GM19193 (cell line): ENCODE data around the gene TPSAB1.

Experiments
- POLR2A ChIP-seq: IDR thresholded peaks from 4 replicates; pipeline ENCODE4 v1.6.1; 2011; ENCODE audit not compliant: insufficient read depth, insufficient read length; ENCODE audit errors: extremely low read depth

Gene TPSAB1

DNA sequence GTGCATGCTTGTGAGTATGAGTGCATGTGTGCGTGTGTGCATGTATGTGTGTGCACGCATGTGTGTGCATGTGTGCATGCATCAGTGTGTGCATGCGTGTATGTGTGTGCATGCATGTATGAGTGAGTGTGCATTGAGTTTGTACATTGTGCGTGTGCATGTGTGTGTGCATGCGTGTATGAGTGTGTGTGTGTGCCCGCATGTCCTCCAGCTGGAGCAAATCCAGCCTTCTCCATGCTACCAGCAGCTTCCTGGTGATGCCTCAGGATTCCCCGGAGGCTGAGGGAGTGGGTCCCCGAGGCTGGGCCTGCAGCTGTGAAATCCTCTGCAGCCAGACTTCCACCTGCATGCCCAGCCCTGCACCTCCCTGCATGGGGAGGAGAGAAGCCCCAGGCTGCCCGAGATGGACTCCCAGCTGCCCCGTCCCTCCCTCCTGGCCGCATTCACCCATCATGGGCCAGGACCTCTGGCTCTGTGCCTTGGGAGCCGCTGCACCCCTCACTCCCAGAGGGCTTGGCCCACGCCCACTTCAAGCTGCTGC lies 24.7 kb downstream of the TPSAB1 start:
- no peak for TF ChIP-seq POLR2A

- TF ChIP-seq POLR2A: no peak
Observed at GRCh38 chr16:1265826-1266225, 25.3 kb downstream of the TPSAB1 start.

DNA sequence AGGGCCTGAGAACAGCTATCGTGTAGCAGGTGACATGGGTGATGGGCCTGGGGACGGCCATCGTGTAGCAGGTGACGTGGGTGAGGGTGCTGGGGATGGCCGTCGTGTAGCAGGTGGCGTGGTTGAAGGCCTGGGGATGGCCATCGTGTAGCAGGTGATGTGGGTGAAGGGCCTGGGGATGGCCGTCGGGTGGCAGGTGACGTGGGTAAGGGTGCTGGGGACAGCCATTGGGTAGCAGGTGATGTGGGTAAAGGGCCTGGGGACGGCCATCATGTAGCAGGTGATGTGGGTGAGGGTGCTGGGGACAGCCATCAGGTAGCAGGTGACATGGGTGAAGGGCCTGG lies 30.8 kb downstream of the TPSAB1 start:
- no peak for TF ChIP-seq POLR2A

GRCh38 chr16:1272453-1273198 lies 32.1 kb downstream of the TPSAB1 start:
- TF ChIP-seq POLR2A: no peak

GRCh38 chr16:1273816-1274215 lies 33.3 kb downstream of the TPSAB1 start:
- TF ChIP-seq POLR2A: no peak

- TF ChIP-seq POLR2A: no peak
Observed at GRCh38 chr16:1274767-1275166, 34.3 kb downstream of the TPSAB1 start.

GRCh38 chr16:1275791-1276579 lies 35.5 kb downstream of the TPSAB1 start:
- TF ChIP-seq POLR2A: no peak

DNA sequence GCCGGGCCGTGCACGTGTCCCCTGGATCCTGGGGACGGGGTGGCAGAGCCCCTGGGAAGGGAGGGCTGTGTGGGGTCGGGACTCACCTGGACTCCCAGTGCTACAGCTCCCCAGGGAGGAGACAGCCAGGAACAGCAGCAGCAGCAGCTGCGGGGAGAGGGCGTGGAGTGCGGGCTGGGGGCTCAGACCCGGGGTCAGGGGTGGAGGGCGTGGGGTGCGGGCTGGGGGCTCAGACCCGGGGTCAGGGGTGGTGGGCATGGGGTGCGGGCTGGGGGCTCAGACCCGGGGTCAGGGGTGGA lies 36.0 kb downstream of the TPSAB1 start:
- no peak for TF ChIP-seq POLR2A

DNA sequence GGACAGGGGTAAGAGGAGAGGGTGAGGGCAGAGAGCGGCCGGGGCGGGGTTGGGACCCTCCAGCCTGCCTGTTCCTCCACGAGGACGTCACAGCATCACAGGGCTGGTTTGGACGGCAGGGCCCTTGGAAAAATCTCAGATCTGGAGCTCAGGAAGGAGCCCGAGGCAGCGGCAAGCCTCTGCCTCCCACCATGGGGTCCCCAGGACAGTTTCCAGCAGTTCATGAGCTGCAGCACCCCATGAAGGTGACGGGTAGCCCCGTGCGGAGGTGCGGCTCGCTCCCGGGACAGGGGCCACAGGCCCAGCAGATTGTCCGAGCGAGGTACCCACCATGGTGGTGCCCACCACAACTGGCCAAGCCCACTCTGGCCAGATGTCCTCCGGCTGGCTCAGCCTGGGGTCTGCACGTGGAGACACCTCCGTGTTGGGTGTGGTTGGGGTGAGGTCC lies 36.7 kb downstream of the TPSAB1 start:
- no peak for TF ChIP-seq POLR2A

GRCh38 chr16:1277617-1278282 lies 37.2 kb downstream of the TPSAB1 start:
- no peak for TF ChIP-seq POLR2A

- no peak for TF ChIP-seq POLR2A
Observed at GRCh38 chr16:1278477-1278876, 38.0 kb downstream of the TPSAB1 start.

GRCh38 chr16:1279081-1279944 lies 38.8 kb downstream of the TPSAB1 start:
- no peak for TF ChIP-seq POLR2A

- TF ChIP-seq POLR2A: no peak
Observed at GRCh38 chr16:1279945-1280589, 39.6 kb downstream of the TPSAB1 start.

- no peak for TF ChIP-seq POLR2A
Observed at GRCh38 chr16:1280783-1281182, 40.3 kb downstream of the TPSAB1 start.

GRCh38 chr16:1281517-1281916 lies 41.0 kb downstream of the TPSAB1 start:
- TF ChIP-seq POLR2A: no peak
